ENCODE data around the gene DKK3.

The DKK3 gene

GRCh38 chr11:11931461-11932055 is 76.9 kb downstream of the DKK3 start:
- peak; percentile 93 for FAIRE-seq

- FAIRE-seq = no peak
Observed at GRCh38 chr11:11929920-11930319, 78.5 kb downstream of the DKK3 start.

- no peak for FAIRE-seq
Observed at GRCh38 chr11:11923828-11924227, 84.6 kb downstream of the DKK3 start.

GRCh38 chr11:11916981-11917399 is 91.4 kb downstream of the DKK3 start:
- FAIRE-seq = no peak

- no peak for FAIRE-seq
Observed at GRCh38 chr11:11915625-11916024, 92.8 kb downstream of the DKK3 start.

- no peak for FAIRE-seq
Observed at GRCh38 chr11:11913395-11913794, 95.0 kb downstream of the DKK3 start.

Measured in A204.1 (cell line).